ENCODE results near the gene GLB1L2. TPM values are rescaled to one million over a fixed set of nuclear protein-coding genes. Genes with fewer than 3 reads are reported as not detected.

Gene GLB1L2
- polyA plus RNA-seq, 1 donor: 0.47 TPM

DNA sequence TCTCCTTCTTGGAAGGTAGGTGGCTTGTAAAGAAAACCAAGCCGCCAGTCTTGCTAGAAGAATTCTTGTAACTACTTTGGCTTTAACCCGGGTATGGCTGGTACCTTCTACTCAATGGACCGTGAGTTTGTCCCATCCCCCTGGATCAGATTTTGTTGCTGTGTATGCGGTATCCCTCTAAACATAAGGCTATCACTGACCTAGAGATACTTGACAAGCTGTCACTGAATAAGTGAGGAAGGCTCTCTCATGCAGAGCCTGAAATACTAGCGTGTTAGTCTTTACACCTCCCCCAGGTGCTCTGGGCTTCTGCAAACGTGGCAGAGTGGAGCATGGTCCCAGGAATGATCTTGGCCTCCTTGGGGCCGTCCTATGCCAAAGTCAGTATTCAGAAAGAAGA, 34.5 kb downstream of the GLB1L2 start:
- DNase-seq (ENCODE audit: low read depth): no peak

DNA sequence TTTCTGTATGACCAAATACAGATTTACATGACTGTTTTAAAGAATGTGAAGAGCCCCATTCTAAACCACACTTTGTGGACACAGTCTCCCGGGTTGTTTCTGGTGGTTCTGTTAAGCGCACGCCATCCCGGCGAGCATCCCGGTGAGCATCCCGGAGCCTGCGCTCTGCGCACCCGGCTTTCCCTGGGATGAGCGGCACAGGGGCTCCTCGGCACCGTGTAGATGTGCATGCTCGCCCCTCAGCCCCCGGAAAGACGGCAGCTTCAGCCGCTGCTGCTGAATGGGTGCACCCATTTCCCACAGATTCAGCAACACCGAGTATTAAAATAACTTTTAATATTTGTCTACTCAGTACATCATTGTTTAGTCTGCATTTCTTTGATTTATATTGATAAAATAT, 36.0 kb downstream of the GLB1L2 start:
- DNase-seq (ENCODE audit: low read depth): no peak

DNA sequence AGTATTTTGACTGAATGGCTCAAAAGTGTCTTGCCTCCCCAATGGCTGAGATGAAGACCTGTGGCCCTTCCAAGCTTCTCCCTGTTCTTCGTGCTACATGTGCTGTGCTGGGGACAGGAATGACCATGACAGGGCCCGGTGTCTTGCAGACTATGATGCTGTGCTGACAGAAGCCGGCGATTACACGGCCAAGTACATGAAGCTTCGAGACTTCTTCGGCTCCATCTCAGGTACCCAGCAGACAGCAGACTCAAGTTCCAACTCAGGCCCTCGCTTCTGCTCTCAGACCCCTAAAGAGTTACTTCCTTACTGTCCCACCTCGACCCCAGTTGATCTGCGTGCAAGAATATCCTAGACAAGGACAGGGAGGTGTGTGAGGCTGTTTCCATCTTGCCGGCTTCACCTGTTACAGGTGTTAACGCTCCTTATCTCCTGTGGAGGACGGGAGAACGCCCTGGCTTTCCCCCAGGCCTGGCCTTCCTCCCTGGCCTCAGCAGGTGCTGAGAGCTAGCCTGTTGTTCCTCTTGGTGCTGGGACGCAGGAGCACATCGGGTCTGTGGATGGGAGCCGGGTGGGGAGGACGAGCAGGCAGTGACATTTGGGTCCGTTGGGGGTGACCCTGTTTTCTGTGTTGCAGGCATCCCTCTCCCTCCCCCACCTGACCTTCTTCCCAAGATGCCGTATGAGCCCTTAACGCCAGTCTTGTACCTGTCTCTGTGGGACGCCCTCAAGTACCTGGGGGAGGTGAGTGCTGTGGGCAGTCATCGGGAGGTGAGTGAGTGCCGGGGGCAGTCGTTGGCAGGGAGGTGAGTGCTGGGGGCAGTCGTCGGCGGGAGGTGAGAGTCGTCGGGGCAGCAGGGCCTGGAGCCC, 38.1 kb downstream of the GLB1L2 start:
- DNase-seq (ENCODE audit: low read depth): no peak

DNA sequence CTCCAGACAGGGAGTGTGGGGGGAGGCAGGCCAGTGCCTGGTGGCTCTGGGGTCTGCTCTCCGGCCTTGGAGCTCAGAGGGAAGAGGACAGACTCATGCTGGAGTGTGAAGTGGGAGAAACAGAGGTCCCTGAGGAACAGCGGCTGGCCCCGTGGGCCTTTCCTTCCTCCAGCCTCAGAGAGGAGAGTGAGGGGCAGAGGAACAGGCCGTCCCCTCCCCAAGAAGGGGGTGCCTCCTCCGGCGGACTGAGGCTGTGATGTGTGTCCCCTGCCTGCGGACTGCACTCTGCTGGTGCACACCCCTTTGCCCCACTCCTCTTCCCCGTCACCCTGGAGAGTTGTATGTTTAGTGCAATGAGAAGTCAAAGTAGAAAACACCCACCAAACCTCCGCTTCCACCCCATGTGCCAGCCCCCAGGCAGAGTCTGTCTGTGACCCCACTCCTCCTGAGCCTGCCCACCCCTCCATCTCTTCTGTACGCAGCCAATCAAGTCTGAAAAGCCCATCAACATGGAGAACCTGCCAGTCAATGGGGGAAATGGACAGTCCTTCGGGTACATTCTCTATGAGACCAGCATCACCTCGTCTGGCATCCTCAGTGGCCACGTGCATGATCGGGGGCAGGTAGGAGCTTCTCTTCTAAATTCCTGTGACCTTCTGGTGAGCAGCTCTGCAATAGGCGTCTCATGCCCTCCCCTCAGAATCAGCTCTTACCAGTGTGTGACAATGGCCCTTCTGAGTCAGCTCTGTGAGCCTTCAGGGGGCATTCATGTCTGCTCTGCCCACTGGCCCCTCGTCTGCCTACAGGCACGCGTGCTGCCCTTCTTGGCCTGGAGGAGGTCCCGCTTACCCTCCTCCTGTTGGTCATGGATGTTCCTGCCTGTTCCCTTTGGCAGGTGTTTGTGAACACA, 39.0 kb downstream of the GLB1L2 start:
- DNase-seq (ENCODE audit: low read depth): no peak

DNA sequence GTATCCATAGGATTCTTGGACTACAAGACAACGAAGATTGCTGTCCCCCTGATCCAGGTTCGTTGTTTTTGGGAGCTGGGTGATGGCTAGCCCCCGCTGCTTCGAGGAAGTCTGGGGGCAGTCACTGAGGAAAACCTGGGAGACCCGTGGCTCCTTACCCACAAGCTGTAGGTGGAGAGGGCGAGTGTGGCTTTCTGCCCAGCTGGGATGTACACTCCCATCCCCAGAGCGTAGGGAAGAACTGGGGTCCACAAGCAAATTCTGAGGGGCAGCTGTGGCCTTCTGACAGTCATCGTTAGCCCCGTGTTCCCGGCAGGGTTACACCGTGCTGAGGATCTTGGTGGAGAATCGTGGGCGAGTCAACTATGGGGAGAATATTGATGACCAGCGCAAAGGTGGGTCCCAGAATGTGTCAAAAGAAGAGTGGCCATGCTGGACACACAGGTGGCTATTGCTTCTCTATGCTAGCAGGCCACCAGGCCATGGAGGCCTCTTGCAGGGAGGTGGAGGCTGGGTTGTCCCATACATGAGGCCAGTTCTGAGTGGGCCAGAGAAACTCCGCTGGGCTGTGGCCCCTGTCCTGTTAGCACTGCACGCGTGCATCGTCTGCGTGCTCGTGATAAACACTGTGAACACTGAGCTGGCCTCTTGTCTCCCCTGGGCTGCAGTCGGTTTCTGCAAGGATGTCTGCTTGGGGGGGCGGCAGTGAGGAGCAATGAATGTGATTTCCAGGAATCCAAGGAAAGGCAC, 39.8 kb downstream of the GLB1L2 start:
- no peak for DNase-seq (ENCODE audit: low read depth)

DNA sequence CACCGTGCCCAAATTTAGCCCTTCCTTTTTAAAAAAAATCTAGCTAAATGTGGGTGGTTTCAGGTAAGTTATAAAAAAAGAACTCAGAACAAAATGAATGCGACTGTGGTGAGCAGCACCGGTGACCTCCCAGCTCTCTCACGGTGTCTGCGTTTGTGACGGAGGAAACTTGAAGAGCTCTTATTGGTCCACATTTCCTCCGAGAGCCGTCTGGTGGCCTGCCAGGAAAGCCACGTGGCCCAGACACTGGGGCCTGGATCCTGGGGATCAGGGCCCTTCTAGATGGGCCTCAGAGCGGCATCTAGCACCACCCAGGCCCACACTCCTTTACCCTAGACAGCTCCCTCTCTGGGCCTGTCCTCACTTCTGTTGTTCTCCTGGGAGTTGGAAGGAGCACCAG, 40.7 kb downstream of the GLB1L2 start:
- DNase-seq (ENCODE audit: low read depth): no peak

DNA sequence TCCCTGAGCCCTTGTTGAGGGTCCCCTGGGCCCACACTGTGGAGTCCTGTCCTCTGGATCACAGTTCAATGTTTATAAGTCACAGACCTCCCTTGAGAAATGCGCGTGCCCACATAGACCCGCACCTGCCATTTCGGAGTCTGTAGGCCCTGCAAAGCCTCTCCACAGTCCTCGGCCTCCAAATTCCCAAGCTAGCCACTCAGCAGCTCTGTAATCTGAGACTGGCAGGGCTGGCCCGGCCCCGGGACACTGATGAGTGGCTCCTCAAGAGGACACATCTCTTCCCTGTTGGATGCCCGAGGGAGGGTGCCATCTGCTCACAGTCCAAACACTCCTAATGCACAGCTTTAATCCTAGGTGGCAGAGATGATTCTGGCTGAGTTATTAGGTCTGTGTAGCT, 41.2 kb downstream of the GLB1L2 start:
- no peak for DNase-seq (ENCODE audit: low read depth)

DNA sequence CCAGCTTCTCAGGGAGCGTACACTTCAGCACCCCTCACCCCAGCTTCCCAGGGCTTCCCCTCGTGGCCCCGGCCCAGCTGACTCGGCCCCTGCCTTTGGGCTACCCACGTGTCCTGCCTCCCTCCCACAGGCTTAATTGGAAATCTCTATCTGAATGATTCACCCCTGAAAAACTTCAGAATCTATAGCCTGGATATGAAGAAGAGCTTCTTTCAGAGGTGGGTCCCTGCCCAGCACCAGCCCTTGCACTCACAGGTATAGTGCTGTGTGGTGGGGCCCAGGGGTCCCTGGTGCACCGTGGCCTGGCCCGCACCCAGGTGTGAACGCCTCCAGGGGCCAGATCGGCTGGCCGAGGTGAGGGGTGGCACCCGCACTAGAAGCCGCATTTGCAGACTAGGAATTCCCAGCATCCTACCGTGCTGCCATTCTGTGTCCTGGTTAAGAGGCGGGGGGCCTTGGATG, 41.8 kb downstream of the GLB1L2 start:
- no peak for DNase-seq (ENCODE audit: low read depth)

DNA sequence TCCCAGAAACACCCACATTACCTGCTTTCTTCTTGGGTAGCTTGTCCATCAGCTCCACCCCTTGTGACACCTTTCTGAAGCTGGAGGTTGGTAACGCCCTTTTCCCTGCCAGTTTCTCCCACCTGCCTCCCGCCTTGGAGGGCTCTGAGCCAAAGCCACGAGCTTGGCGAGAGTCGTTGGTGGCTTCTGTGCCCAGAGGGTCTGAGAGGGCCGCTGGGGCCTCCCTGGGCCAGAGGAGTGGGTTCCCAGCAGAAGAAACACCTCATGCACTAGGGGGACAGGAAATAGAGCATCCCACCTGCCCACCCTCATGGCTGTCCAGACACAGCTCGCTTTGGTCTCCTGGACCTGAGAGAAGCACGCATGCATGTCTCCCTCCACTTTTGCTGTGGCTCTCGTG, 42.4 kb downstream of the GLB1L2 start:
- no peak for DNase-seq (ENCODE audit: low read depth)

DNA sequence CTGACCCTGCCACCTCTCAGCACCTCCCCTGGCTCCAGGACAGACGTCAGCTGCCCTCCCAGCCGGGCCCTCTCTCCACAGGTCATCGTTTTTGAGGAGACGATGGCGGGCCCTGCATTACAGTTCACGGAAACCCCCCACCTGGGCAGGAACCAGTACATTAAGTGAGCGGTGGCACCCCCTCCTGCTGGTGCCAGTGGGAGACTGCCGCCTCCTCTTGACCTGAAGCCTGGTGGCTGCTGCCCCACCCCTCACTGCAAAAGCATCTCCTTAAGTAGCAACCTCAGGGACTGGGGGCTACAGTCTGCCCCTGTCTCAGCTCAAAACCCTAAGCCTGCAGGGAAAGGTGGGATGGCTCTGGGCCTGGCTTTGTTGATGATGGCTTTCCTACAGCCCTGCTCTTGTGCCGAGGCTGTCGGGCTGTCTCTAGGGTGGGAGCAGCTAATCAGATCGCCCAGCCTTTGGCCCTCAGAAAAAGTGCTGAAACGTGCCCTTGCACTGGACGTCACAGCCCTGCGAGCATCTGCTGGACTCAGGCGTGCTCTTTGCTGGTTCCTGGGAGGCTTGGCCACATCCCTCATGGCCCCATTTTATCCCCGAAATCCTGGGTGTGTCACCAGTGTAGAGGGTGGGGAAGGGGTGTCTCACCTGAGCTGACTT, 43.2 kb downstream of the GLB1L2 start:
- no peak for DNase-seq (ENCODE audit: low read depth)

DNA sequence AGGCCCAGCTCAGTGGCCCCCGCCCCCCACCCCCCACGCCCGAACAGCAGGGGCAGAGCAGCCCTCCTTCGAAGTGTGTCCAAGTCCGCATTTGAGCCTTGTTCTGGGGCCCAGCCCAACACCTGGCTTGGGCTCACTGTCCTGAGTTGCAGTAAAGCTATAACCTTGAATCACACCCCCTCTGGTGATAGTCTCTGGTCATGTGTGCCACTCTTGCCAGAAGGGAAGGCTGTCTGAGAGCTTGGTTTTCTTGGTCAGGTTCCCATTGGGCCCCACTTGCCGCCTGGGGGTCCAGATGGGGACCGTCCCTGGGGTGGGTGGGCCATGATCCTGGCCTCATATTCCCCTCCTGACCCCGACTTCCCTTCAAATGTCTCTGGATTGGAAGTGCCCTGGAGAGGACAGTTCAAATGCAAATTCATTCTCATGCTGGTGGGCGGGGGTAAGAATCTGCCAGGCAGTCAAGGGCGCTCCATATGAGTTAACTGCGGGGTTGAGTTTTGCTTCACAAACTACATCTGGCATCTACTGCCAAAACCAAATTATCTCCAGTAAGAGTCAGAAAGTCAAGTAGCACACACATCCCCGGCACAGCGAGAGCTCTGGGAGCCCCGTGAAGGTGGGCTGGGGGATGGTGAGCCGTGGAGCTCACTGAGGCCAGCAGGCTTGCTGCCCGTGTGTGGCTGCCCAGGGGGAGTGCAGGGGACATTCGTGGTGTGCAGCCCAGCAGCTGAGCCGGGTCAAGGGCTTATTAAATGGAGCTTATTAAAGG, 44.5 kb downstream of the GLB1L2 start:
- DNase-seq (ENCODE audit: low read depth): no peak

DNA sequence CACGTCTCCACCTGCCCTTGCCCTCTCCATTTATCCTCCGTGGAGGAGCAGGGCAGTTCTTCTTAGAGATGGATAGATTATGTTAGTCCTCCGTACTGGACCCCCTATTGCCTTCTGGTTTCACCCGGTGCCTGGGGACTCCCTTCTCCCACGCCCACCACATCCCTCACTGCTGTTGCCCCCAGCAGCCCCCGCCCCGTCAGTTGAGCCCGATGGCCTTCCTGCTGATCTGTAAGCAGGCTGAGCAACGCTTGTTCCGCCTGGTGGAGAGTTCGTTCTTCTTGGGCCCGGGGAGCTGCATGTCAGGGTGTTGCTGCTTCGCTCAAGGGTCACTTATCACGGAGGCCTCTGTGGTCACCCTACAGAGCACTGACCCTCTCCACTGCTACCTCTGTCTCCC, 46.1 kb downstream of the GLB1L2 start:
- no peak for DNase-seq (ENCODE audit: low read depth)

DNA sequence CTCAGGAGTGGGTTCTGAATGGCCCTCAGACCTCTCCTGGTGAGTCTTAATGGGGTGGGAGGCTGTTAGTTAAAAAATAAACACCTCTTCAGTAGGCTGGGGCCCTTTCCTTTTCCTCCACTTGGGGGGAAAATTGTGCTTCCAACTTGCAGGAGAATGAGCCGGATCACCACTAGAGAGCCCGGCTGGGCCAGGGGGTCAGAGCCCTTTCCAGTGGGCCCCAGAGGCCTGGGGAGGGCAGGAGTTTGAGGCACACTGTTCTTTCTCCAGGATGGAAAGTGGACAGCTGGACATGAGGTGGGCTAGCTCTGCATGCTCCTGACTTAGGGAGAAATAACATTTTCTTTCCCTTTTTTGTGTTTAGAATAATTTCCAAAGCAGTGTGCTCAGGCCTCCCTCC, 47.5 kb downstream of the GLB1L2 start:
- no peak for DNase-seq (ENCODE audit: low read depth)

DNA sequence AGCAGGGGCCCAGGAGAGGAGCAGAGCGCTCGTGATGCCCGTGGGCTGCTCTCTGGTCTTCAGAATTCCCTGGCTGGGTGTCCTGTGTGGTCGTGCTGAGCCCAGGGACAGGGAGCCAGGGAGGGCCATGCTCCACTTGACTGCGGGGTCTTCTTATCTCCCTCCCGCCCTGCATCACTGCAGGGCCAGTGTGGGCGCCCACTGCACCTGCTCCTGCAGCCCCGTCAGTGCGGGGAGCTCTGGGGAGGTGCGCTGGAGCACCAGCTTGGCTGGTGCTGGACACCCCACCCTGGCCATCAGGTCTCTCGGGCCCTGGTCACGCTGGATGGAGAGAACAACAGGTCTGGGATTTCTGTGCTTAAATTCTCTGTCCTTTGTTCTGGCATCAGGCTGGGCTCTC, 48.4 kb downstream of the GLB1L2 start:
- DNase-seq (ENCODE audit: low read depth): no peak

DNA sequence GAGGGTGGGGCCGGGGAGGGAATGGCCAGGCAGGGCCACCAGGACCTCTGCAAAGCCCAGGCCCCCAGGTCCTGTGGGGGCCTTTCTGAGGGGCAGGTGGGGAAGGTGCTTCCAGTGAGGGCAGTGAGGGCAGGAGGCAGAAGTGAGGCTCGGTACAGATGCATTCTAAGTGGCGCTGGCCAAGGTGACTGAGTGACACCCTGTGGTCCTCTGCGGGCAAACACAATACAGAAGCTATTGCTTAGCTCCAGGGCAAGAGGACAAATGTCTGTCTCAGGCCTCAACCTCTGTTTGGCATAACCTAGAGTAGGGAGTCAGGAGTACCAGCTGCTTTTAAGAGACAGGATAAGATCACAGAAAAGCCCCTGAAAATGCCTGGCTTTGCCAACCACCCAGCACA, 49.0 kb downstream of the GLB1L2 start:
- no peak for DNase-seq (ENCODE audit: low read depth)

DNA sequence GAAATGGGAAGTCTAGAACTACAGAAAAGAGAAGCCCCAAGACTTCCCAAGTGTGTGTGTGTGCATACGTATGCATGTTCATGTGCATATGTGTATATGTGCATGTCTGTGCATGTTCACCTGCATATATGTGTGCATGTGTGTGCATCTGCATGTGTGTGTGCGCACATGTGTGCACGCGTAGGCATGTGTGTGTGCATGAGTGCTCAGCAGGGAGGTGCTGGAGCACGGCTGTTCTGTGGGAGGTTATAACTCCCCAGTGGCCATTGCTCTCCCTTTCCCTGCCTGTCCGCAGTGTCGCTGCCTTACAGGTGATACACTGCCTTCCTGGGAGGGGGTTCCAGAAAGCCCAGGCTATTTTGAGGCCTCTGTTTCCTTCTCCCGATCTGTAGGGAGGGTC, 50.5 kb downstream of the GLB1L2 start:
- DNase-seq (ENCODE audit: low read depth): no peak

DNA sequence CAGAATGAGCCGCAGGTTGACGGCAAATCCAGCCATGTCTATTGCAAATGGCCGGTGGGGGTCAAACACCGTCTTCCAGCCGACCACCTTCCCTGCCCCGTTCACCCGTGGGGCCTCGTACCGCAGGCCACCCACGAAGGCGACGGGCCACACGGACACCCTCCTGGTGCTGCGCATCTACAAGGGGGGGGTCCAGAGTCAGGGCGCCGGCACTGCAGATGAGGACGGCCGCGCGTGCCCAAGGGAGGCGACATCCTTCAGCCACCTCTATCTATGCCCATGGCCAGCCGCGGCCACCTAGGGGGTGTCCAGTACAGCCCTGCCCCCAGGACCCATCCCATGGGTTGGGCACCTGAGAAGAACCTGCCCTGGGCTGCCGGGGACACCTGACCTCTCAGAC, 51.0 kb downstream of the GLB1L2 start:
- DNase-seq (ENCODE audit: low read depth): no peak

DNA sequence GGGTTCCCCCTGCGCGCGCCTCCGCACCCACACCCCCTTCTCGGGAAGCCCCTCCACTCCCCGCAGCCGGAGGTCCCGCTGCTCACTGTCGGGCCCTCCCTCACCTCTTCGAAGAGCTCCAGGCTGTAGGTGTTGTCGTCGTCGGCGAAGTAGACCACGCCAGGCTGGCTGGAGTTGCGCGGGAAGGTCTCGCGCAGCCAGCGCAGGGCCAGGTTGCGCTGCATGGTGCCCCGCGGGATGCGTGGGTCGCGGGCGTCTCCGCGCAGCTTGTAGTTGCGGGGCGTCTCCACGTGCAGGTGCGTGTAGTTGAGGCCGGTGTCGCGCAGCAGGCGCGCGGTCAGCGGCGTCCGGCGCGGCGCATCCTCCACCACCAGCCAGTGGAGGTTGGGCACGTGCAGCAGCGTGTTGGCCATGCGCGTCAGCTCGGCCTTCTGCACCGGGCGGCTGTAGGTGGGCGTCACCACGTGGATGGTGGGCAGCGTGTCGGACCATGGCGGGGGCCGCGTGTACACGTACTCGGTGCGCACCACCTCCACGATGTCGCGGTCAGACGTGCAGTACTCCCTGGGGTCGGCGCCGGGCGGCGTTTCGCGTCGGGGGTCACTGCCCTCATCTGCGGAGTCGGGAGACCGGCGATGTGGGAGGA, 51.9 kb downstream of the GLB1L2 start:
- DNase-seq (ENCODE audit: low read depth): no peak

DNA sequence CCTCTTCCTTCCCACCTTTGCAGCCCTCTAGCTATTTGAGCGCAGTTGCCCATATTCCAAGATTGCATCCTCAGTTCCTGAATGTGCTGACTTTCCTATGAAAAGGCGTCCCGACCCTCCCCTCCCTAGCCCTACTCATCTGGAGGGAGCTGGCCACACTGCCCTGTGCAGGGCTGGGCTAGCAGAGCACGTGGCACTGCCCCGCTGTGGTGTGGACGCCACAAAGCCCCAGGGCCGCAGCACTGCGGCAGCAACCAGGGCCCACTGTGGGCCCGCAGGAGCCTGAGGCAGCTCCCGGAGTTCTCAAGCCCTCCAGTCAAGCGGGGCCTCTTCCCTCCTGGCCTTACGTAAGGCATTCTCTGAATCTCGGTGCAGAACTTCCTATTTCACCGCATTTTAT, 52.6 kb downstream of the GLB1L2 start:
- no peak for DNase-seq (ENCODE audit: low read depth)

DNA sequence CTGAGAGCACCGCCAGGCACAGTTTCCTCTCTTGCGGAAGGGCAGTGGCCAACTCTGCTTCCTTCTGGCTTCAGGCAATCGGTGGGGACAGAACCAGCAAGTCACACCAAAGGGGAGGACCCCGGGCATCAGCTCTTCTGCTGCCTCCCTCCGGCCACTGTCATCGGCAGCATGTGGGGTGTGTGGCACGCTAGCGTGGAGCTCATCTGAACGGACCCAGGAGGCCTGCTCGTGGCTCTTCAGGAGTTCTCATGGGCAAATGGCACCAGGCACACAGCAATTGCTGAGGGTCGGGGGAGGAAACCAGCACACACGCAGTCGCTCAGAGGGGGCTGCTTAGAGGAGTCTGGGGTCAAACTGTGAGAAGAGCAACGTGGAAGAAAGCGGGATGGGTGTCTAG, 53.4 kb downstream of the GLB1L2 start:
- DNase-seq (ENCODE audit: low read depth): no peak
